NCI-H1694 (cell line): ENCODE results near the gene WWC1.

ENCODE experiments used
- DNase-seq: peaks from one replicate; lab custom pipeline; 2025; lab: John Stamatoyannopoulos, UW

WWC1 gene

DNA sequence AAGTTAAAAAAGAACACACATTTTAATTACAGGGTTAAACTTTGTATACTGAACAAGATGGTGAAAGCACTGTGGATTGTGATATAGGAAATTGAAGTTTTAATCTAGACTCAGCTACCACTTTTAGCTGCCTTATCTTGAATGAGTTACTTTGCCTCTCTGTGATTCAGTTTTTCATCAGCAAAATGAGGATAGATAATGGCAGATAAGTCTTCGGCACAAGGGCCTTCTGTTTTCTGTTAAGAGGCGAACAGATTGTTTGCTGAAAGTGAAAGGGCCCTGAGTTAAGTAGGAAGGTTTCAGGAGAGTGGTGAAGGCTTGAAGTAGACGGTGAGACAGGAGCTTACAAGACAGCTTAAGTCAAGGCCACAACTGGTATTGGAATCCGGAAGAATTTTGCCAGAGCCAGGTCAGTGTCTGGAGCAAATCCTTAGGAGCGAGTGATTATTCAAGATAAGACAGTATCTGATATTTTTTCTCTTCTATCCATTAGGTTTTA is 202.7 kb downstream of the WWC1 start:
- DNase-seq = no peak

DNA sequence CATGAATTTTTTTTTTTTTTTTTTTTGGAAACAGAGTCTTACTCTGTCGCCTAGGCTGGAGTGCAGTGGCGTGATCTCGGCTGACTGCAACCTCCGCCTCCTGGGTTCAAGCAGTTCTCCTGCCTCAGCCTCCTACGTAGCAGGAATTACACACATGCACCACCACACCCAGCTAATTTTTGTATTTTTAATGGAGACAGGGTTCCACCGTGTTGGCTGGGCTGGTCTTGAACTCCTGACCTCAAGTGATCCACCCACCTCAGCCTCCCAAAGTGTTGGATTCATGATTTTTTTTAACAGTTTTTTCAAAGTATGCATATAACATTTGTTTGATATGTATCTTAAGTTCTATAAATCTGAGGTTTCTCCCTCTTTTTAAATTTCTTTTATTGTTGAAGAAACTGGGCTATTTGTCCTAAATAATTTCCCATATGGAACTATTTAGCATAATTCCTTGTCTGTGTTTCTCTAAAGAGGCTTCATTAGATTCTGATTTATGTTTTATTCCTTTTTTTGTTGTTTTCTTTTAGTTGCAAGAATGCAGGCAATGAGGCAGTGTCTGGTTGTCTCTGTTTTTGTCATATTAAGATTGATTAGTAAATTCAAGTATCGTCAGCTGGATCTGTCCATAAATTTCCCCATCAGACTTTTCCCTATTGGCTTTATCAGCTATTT is 211.3 kb downstream of the WWC1 start:
- DNase-seq = no peak

DNA sequence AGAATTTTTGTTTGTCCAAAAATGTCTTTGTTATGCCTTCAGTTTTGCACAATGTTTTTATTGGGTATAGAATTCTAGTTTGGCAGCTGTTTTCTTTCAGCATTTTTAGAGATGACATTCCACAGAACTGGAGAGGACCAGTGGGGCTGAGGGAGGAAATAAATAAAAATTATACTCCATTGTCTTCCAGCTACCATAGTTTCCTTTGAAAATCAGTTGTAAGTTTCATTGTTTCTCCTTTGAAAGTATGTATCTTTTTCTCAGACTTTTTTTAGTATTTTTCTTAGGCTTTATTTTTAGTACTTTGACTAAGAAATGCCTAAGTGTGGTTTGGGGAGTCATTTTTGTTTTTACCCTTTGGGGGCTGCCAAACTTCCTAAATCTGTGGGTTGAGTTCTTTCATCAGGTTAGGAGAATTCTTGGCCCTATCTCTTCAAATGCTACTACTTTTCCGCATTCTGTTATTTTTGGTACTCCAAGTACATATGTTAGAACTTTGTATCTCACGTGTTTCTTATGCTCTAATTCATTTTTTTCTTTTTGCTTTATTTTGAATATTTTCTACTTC is 222.5 kb downstream of the WWC1 start:
- no peak for DNase-seq
